ENCODE results near the gene MSANTD3.
"Not testable (repeated sequence)": the region's sequence is repeated elsewhere in the genome, so short reads cannot be mapped to it uniquely, and the experiment has no call there.

MSANTD3 gene, protein sequence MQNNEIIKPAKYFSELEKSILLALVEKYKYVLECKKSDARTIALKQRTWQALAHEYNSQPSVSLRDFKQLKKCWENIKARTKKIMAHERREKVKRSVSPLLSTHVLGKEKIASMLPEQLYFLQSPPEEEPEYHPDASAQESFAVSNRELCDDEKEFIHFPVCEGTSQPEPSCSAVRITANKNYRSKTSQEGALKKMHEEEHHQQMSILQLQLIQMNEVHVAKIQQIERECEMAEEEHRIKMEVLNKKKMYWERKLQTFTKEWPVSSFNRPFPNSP

DNA sequence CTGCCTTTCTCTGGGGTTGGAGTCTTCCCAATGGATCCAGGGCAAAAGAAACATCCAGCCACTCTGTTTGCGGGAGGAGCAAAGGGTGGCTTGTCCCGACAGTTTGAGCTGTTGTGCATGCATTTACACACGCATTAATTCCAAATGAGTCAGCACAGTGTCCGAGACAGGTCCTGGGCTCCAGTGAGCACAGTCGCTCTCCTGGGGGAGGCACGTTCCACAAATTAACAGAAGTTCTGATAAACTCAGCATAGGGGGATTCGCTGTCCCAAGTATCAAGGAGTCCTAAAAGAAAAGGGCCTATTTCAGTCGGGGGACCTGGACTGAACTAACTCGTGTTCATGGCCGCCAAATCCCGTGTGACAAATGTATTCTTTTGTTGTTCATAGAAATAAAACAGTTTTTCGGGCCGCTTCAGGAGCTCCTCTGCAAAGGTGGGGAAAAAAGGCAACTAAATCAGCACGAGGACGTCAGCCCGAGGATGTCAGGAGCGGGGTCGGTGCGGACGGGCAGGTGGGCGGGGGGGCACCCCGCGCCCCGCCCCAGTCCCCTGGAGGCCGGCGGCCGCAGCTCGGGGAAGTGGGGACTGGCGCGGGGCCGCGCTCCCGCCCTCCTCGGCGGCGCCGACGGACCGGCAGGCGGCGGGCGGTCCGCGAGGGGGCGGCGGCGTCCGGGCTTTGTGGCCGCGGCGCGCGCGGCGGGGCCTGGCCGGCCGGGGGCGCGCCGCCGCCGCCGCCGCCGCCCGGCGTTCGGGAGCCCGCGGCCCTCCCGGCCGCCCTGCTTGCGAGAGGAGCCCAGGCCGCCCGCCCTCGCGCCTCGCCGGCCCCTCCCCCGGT is at the start of gene MSANTD3:
MSANTD3 (plus strand) TSS at position 614 of the 836 bp plus-strand sequence. CDS start 14,796 bp downstream, outside the sequence.
- DNase-seq (ENCODE audit: low read depth) = no peak

DNA sequence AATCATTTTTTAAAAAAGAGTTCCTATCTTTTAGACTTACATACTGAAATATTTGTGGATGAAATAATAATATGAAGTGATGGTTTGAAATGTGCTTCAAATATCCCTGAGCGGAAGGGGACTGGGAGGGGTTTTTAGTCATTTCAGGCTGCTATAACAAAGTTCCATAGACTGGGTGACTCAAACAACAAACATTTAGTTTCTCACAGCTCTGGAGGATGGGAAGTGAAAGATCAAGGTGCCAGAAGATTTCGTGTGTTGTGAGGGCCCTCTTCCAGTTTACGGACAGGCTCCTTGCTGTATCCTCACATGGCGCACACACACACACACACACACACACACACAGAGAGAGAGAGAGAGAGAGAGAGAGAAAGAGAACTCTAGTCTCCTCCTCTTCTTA is 47.1 kb upstream of the MSANTD3 start:
- peak; percentile 51 for DNase-seq (ENCODE audit: low read depth)

DNA sequence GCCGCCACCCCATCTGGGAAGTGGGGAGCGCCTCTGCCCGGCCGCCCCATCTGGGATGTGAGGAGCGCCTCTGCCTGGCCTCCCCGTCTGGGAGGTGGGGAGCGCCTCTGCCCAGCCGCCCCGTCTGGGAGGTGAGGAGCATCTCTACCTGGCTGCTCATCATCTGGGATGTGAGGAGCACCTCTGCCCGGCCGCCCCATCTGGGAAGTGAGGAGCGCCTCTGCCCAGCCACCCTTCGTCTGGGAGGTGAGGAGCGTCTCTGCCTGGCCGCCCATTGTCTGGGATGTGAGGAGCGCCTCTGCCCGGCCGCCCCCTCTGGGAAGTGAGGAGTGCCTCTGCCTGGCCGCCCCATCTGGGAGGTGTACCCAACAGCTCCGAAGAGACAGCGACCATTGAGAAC is 34.0 kb upstream of the MSANTD3 start:
- not testable (repeated sequence) for DNase-seq (ENCODE audit: low read depth)

DNA sequence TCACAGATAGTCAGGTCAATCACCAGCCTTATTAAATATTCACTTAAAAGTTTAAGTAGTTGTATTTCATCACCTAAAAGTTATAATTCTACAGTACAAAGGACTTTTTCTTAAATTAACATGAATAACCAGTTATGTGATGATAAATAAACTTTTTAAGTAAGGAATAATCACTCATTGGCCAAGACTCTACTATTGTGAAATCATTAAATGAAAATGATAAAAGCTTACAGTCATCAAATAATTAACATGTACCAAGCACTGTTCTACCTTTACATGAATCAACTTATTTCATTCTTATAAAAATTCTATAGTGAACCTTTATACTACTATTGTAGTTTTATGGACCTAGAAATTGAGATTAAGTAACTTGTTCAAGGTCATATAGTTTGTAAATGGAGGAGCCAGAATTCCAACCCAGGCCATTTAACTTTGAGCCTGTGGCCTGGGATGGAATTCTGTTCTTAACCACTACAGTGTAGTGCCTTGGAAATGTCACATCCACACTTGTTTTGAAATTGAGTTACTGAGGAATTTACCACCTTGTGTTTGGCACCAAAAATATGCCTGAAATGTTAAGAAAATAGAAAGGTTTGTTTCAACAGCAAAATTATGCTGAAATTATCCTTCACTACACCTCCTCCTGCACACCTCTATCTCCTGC is 32.8 kb upstream of the MSANTD3 start:
- no peak for DNase-seq (ENCODE audit: low read depth)

DNA sequence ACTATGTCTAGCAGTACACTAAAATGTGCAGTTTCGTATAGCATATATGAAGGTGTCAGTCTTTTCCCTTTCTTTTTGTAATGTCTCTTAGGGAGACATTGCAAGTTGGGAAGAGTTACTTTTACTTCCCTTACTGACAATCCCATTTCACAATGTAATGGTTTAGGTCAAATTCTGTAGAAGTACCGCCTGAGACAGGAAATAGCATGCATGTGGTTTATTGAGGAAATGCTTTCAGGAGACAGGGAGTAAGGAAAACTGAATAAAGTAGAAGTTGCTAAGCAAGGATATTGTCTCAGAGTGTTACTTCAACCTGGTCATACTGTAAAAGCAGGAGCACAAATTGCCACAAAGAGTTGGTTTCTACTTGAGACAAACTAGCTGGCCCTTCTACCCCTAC is 32.1 kb upstream of the MSANTD3 start:
- DNase-seq (ENCODE audit: low read depth) = no peak

DNA sequence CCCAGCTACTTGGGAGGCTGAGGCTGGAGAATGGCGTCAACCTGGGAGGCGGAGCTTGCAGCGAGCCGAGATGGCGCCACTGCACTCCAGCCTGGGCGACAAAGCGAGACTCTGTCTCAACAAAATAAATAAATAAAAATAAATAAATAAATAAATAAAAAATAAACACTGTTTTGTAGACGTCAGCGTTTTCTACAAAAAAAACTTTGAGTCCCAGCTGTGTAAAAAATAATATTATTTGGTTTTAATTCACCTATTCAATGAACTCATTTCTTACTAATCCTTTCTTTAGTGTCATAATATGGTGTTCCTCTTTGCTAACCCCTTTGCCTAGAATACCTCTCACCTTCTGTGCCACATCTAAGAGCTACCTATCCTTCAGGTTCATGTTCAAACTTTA is 30.2 kb upstream of the MSANTD3 start:
- DNase-seq (ENCODE audit: low read depth) = no peak

DNA sequence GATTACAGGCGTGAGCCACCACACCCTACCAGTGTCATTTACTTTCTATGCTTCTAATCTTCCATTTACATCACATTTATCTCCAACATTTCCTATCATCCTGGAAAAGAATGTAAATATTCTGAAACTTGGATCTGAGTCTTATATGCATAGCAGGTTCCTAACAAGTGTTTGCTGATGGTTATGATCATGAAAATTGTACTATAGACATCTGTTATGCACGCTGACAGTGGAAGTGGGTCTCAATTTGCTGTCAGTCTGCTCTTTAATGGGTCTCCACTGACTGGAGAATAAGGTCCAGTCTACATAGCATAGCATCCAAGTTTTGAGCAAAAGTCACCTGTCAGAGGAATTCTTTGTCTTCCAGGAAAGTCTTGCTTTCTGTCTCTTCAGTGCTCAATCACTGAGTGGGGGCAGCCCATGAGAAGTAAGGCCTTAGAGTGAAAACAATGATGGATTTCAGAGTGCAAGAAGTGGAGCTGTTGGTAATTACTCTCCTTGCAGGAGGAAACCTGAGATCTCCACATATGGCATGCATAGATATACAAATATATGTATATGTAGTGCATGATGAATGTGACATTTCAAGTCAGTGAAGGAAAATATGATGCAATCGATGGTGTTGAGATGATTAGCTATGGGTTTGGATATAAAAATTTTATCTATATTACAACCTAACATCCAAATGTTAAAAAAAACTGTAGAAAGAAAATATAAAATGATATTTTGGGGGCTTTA is 29.2 kb upstream of the MSANTD3 start:
- DNase-seq (ENCODE audit: low read depth) = no peak

DNA sequence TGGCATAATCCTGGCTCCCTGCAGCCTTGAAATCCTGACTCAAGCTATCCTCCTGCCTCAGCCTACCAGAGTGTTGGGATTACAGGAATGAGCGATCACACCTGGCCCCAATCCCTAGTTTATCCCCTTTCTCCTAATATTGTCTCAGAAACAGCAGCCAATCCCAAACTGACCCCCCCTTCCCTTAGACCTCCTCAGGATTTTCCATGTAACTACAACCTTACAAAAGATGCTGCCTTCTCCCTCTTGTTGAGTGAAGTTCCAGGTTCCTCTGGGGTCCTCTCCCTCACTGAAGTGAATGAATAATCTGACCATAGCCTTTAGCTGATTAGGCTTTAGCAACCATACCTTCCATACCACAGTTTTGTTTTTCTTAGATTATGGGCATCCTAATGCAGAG is 25.9 kb upstream of the MSANTD3 start:
- DNase-seq (ENCODE audit: low read depth) = no peak

DNA sequence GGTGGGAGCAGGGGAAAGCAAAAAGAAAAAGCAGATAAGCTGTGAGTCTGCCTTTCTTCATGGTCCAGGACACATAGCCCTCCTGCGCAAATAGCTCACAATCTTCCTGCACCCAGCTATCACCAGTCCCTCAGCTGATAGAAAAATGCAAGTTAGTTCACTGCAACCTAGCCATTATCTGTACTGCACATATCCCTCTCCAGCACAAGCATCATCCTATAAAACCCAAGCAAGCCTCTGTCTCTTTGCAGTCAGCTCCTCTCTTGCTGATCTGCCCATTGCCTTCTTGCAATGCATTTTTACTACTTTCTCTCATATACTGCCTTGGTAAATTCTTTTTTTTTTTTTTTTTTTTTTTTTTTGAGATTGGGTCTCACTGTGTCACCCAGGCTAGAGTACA is 20.0 kb upstream of the MSANTD3 start:
- DNase-seq (ENCODE audit: low read depth) = no peak

DNA sequence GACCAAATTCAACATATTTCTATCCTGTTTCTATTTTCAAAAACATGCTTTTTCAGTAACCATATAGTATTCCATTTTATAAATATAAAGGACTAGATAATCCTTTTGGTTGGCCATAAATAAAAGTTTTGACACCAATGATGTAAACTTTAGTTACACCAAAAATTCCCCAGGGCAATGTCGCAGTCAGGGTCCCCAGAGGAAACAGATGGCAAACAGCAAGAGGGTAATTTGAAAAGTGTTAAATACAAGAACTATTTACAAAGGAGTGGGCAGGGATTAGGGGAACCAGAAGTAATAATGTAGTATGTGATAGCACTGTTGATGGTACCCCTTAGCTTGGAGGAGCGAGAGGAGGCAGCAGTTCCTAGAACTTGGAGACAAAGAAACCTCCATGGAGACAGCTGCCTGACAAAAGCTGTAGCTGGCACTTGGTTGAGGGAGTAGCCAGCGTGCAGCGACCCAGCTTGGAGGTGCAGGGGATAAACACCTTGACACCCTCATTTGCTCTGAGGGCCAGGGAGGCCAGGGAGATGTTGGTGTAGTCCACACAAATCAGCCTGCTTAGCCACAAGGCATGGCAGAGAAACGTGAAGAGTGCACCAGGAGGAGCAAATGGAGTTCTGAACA is 18.3 kb upstream of the MSANTD3 start:
- no peak for DNase-seq (ENCODE audit: low read depth)

DNA sequence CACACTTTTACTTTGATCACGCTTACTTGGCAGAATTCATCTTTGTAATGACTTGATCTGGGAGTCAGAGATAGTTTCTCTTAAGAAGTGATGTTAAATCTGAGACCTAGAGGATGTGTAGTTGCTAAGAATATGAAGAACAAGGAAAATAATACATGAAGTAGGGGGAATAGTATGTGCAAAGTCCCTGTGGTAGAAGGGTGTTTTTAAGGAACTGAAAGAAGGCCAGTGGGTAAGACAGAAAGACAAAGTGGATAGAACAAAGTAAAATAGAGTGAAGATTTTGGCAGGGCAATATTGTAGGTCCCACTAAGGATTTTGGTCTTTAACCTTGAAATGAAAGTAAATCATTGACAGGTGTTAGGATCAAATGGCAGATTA is 17.8 kb upstream of the MSANTD3 start:
- no peak for DNase-seq (ENCODE audit: low read depth)

DNA sequence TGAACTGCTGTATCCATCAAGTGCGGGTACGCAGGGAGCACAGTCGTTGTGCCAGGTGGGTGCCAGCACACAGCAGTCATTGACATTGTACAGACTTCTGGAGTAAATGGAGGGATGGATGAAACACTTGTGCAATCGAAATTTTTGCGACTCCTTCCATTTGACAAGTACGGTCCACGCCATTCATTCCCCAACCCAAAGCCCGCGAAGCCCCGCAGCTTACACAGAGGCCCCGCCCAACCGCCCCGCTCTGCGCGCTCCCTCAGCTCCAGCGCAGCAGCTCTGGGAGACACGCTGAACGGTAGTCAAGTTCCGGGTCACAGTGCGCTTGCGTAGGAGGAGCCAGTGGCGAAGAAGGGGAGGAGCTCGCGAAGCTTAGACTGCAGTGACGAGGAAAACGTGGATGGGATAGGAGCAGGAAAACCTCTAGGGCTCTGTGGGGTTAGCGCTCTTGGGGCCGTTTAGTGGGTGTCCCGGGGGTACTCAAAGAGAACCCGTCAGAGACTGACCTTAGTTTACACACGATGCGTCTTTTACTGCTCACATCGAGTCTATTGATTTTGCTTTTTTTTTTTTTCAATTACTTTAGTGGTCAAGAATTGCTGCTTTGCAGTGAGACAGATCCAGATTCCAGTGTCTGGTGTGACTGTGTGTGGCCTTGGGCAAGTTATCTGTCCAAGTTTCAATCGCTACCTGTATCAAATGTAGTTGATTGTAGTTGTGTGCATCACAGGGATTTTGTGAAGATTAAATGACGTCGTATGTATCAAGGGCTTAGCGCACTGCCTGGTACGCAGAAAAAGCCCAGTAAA is 15.3 kb upstream of the MSANTD3 start:
- peak; percentile 71 for DNase-seq (ENCODE audit: low read depth)

DNA sequence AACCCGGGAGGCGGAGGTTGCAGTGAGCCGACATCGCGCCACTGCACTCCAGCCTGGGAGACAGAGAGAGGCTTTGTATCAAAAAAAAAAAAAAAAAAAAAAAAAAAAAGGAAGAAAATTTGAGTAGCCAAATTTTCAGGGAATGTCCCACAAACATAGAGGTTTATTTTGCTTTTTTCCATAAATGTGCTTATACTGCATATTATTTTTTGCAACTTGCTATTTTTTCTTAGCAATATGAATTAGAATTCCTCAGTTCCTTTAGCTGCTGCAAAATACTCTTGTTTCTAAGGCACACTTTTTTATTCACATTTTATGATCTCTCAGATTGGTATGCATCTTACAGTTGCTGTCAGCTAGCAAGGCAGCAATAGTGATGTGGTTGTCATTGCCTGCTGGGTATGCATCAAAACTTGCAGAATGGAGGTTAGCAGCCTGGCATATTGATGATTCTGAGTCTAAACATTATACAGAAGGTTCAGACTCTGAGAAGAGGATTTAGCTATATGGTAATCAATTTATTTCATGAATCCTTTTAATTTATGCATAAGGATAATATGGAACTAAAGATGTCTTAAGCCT is 13.0 kb upstream of the MSANTD3 start:
- no peak for DNase-seq (ENCODE audit: low read depth)

DNA sequence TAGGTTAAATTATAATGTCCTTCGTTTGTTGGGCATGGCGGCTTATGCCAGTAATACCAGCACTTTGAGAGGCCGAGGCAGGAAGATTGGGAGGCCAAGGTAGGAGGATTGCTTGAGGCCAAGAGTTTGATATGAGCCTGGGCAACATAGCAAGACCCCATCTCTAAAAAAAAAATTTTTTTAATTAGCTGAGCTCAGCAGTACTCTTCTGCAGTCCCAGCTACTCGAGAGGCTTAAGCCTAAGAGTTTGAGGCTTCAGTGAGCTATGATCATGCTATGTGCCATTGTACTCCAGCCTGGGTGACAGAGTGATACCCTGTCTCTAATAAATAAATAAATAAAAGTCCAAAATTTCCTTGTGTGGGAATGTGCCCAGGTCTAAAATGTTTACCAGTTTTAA is 9.1 kb upstream of the MSANTD3 start:
- no peak for DNase-seq (ENCODE audit: low read depth)

DNA sequence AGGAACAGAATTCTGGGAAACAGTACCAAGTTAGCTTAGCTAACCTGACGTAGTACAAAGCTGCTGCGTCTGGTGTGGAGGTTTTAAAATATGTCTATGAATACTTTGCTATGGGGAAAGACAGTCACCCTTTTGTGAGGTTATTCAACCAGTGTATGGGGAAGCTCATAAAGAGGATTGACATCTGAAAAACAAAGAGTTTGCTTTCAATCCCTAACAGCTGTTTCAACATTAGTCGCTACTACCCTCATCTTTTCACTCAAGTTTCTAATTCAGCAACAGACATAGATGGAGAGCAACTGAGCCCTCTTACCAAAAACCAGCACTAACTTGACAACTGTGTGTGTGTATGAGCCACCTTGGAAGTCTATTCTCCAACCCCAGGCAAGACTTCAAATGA is 7.8 kb upstream of the MSANTD3 start:
- no peak for DNase-seq (ENCODE audit: low read depth)

DNA sequence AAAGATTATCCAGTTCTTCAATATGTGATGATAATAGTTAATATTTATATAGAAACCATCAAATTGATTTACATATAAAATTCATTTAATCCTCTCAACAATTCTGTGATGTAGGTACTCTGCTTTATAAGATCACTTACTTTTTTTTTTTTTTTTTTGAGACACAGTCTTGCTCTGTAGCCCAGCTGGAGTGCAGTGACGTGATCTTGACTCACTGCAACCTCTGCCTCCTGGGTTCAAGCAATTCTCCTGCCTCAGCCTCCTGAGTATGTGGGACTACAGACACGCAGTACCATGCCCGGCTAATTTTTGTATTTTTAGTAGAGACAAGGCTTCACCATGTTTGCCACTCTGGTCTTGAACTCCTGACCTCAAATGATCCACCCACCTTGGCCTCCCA is 5.8 kb upstream of the MSANTD3 start:
- DNase-seq (ENCODE audit: low read depth) = not testable (repeated sequence)

DNA sequence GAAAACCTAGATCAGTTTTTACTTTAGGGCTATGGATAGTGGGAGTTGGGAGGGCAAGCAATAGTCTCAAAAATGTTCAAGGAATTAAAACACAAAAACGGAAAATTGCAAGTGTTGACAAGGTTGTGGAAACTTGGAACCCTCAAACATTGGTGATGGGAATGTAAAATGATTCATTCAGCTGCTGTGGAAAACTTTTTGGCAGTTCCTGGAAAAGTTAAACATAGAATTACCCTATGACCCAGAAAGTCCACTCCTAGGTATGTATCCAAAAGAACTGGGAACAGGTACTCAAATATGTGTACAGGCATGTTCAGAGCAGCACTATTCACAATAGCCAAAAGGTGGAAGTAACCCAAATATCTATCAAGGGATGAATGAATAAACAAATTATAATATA is 1.2 kb upstream of the MSANTD3 start:
- no peak for DNase-seq (ENCODE audit: low read depth)

DNA sequence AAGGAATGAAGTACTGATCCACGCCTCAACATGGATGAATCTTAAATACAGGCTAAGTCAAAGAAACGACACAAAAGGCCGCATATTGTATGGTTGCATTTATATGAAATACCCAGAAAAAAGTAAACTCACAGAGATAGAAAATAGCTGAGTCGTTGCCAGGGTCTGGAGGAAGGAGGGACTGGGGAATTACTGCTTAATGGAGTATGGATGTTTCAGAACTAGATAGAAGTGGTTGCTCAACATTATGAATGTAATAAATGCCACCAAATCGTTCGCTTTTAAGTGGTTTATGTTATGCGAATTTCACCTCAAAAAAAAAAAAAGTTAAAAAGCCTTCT is 784 bp upstream of the MSANTD3 start:
- no peak for DNase-seq (ENCODE audit: low read depth)

DNA sequence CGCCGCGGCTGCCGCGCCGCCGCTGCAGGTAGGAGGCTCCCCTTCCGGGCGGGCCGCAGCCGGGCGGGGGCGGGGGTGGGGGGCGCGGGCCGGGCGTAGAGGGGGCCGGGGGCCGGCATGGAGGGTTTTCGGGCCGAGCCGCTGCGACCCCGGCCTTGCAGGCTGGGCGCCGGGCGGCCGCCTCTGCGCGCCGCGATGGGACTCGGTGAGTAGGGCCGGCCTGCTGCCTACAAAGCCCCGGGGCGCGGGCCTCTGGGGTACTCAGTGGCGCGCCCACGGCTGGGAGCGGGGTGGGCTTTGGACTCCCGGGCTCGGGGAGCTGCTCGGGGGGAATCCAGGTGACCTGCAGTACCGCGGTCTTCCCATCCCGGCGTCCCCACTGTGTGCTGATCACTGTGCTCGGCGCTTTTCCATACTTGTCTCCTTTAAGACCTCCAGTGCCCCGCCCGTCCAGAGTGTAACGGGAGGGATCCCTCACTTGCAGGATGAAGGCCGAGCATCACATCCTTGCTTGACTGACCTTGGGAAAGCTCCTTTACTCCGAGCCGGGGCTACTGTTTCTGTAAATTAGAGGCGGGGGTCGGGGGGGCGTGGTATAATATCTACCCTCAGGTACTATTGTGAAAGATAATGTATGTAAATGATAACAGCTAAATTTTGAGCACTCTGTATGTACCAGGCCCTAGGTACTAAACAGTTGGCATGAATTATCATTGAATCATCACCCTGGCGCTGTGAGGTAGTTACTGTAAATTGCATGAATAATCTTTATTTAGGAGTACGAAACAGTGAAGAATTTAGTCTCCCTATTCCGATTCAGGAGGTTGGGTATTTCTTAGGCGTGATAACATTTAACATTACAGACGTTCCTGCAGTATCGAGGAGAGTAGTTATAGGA is 672 bp downstream of the MSANTD3 start:
- no peak for DNase-seq (ENCODE audit: low read depth)
